IMR-90 (cell line): Measurements from ENCODE around the gene CIBAR2. TPM values are rescaled to one million over a fixed set of nuclear protein-coding genes. Genes with fewer than 3 reads are reported as not detected.

Experiments used
- ATAC-seq: fragments of 200-7000 bp; cut with Tn5 transposase; 2 replicates; pipeline ENCODE4 v1.9.1; 2020; ENCODE audit warnings: low read depth, mild to moderate bottlenecking, moderate library complexity
- BruUV-seq: library from RNA; stranded (reverse); fragments of 400-500 nt; replicated peaks from 2 replicates; lab custom pipeline; 2021; lab: Mats Ljungman, UMichigan
- CTCF ChIA-PET: fragments of 300-600 bp; formaldehyde crosslinking; extraction: SDS; loops from one replicate; lab custom pipeline; 2021; ENCODE audit warnings: antibody characterized with exemption; lab: Yijun Ruan, JAX
- POLR2A ChIA-PET: fragments of 300-600 bp; sonication (Branson Sonifier 250); formaldehyde crosslinking; loops from one replicate; lab custom pipeline; 2022; ENCODE audit warnings: antibody characterized with exemption; ENCODE audit not compliant: unreplicated experiment; lab: Charles Lee
- DNase-seq: peaks from one replicate; pipeline ENCODE4 v3.0.0; 2013
- H2AFZ ChIP-seq: replicated peaks from 2 replicates; pipeline ENCODE3; 2013; ENCODE audit warnings: low read length, mild to moderate bottlenecking; ENCODE audit not compliant: poor library complexity
- H2AK5ac ChIP-seq: 2 replicates; pipeline ENCODE4 v1.6.1; 2013; ENCODE audit warnings: low read depth, low read length, inconsistent platforms
- H2AK9ac ChIP-seq: replicated peaks from 2 replicates; pipeline ENCODE3; 2013; ENCODE audit warnings: mild to moderate bottlenecking, low read depth, low read length, moderate library complexity; ENCODE audit not compliant: poor library complexity
- H2BK120ac ChIP-seq: 2 replicates; pipeline ENCODE4 v1.6.1; 2013; ENCODE audit warnings: low read depth, low read length, inconsistent platforms
- H2BK15ac ChIP-seq: 3 replicates; pipeline ENCODE4 v1.6.1; 2013; ENCODE audit warnings: low read depth, low read length, inconsistent platforms
- H2BK20ac ChIP-seq: 2 replicates; pipeline ENCODE4 v1.6.1; 2013; ENCODE audit warnings: low read depth, mild to moderate bottlenecking, inconsistent platforms, low read length, moderate library complexity
- H2BK5ac ChIP-seq: 2 replicates; pipeline ENCODE4 v1.6.1; 2013; ENCODE audit warnings: mild to moderate bottlenecking, low read depth, low read length, inconsistent platforms; ENCODE audit not compliant: poor library complexity, severe bottlenecking
- H3K14ac ChIP-seq: replicated peaks from 2 replicates; pipeline ENCODE4 v1.6.1; 2013; ENCODE audit warnings: low read depth, low read length, inconsistent platforms
- H3K18ac ChIP-seq: 2 replicates; pipeline ENCODE4 v1.6.1; 2013; ENCODE audit warnings: low read depth, low read length, control low read depth
- H3K23ac ChIP-seq: 2 replicates; pipeline ENCODE4 v1.6.1; 2013; ENCODE audit warnings: low read depth, low read length, inconsistent platforms
- H3K27ac ChIP-seq: 2 replicates; pipeline ENCODE4 v1.5.1; 2013; ENCODE audit warnings: mild to moderate bottlenecking, control low read depth, low read length; ENCODE audit not compliant: insufficient read depth
- H3K27me3 ChIP-seq: 2 replicates; pipeline ENCODE4 v1.6.1; 2013; ENCODE audit warnings: low read length; ENCODE audit not compliant: control insufficient read depth, insufficient read depth
- H3K36me3 ChIP-seq: 2 replicates; pipeline ENCODE4 v1.6.1; 2013; ENCODE audit warnings: low read length, mixed read lengths; ENCODE audit not compliant: control insufficient read depth, insufficient read depth
- H3K4ac ChIP-seq: 2 replicates; pipeline ENCODE4 v1.6.1; 2013; ENCODE audit warnings: low read depth, low read length, inconsistent platforms
- H3K4me1 ChIP-seq: 2 replicates; pipeline ENCODE4 v1.6.1; 2013; ENCODE audit warnings: low read length, mixed read lengths; ENCODE audit not compliant: control insufficient read depth, insufficient read depth
- H3K4me2 ChIP-seq: 2 replicates; pipeline ENCODE4 v1.6.1; 2013; ENCODE audit warnings: low read depth, mild to moderate bottlenecking, control low read depth, low read length, moderate library complexity
- H3K4me3 ChIP-seq: 2 replicates; pipeline ENCODE4 v1.5.1; 2013; ENCODE audit warnings: low read depth, mild to moderate bottlenecking, control low read depth, low read length, moderate library complexity; ENCODE audit not compliant: insufficient read depth
- H3K56ac ChIP-seq: 2 replicates; pipeline ENCODE4 v1.6.1; 2013; ENCODE audit warnings: low read length, inconsistent platforms; ENCODE audit not compliant: insufficient read depth; ENCODE audit errors: extremely low read depth
- H3K79me1 ChIP-seq, 2 experiments: 2 replicates each; pipeline ENCODE4 v1.6.1; 2013; ENCODE audit warnings: low read length in 2 of 2, inconsistent platforms in 1 of 2, low read depth in 1 of 2
- H3K9ac ChIP-seq: 2 replicates; pipeline ENCODE4 v1.6.1; 2013; ENCODE audit warnings: low read depth, low read length, control low read depth
- H3K9me1 ChIP-seq: 2 replicates; pipeline ENCODE4 v1.6.1; 2013; ENCODE audit warnings: low read length, inconsistent platforms; ENCODE audit not compliant: insufficient read depth
- H3K9me3 ChIP-seq: 2 replicates; pipeline ENCODE4 v1.6.1; 2013; ENCODE audit warnings: low read length; ENCODE audit not compliant: control insufficient read depth, insufficient read depth
- H4K20me1 ChIP-seq: 2 replicates; pipeline ENCODE4 v1.6.1; 2013; ENCODE audit warnings: low read length, inconsistent platforms; ENCODE audit not compliant: insufficient read depth
- H4K5ac ChIP-seq: 2 replicates; pipeline ENCODE4 v1.6.1; 2013; ENCODE audit warnings: mild to moderate bottlenecking, low read depth, low read length, control low read depth
- H4K8ac ChIP-seq, 2 experiments: 2 replicates each; pipeline ENCODE4 v1.6.1; 2013; ENCODE audit warnings: low read depth in 2 of 2, low read length in 2 of 2, control low read depth in 1 of 2, inconsistent platforms in 1 of 2
- H4K91ac ChIP-seq: 2 replicates; pipeline ENCODE4 v1.6.1; 2013; ENCODE audit warnings: low read depth, low read length, inconsistent platforms; ENCODE audit not compliant: insufficient read depth
- BHLHE40 ChIP-seq: fragments of 150-350 bp; IDR thresholded peaks from 2 replicates; pipeline ENCODE4 v1.6.1; 2016; ENCODE audit warnings: mild to moderate bottlenecking, low read depth, low read length
- CTCF ChIP-seq: conservative IDR thresholded peaks from 2 replicates; pipeline ENCODE4 v1.5.1; 2012; ENCODE audit warnings: mild to moderate bottlenecking, low read depth, low read length, improper control_type of control experiment
- MAZ ChIP-seq: IDR thresholded peaks from 2 replicates; pipeline ENCODE4 v1.6.1; 2012; ENCODE audit warnings: low read depth, mild to moderate bottlenecking, low read length, improper control_type of control experiment, moderate library complexity, borderline replicate concordance
- MXI1 ChIP-seq: IDR thresholded peaks from 2 replicates; pipeline ENCODE4 v1.6.1; 2012; ENCODE audit warnings: low read depth, mild to moderate bottlenecking, low read length, moderate library complexity, borderline replicate concordance
- NFE2L2 ChIP-seq: fragments of 150-350 bp; IDR thresholded peaks from 2 replicates; pipeline ENCODE4 v1.6.1; 2016; ENCODE audit warnings: low read depth, mild to moderate bottlenecking, low read length
- POLR2A ChIP-seq: IDR thresholded peaks from 2 replicates; pipeline ENCODE4 v1.6.1; 2012; ENCODE audit warnings: mild to moderate bottlenecking, low read depth, low read length
- RCOR1 ChIP-seq: IDR thresholded peaks from 2 replicates; pipeline ENCODE4 v1.6.1; 2012; ENCODE audit warnings: mild to moderate bottlenecking, low read length, improper control_type of control experiment; ENCODE audit not compliant: insufficient replicate concordance
- WGBS, 2 experiments: methylation state at CpG; one replicate each; pipeline versions ENCODE4 v1.1.5 to v1.1.7; 2013; ENCODE audit warnings: missing lambda C conversion rate in 2 of 2; ENCODE audit not compliant: insufficient read length in 1 of 2; ENCODE audit errors: extremely low coverage in 2 of 2; 5-methylcytosine and 5-hydroxymethylcytosine counted together
- dilution Hi-C: fragments of 300-500 bp; cut with HindIII; formaldehyde crosslinking; loops from one replicate; pipeline ENCODE4 v1.14.3; 2018; ENCODE audit warnings: low sequenced_read_pairs; ENCODE audit not compliant: unreplicated experiment
- in situ Hi-C: fragments of 300-500 bp; cut with MboI; formaldehyde crosslinking; loops from 3 replicates; pipeline ENCODE4 v1.14.3; 2019; ENCODE audit warnings: low sequenced_read_pairs, inconsistent platforms, mixed read lengths
- intact Hi-C: fragments of 100-400 bp; cut with micrococcal nuclease; formaldehyde crosslinking; loops from 2 replicates; pipeline ENCODE4 v1.10.0; 2022
- polyA plus RNA-seq, 3 experiments: library from polyadenylated mRNA; depleted of rRNA; stranded (reverse); fragments of >200 nt; gene quantifications; 2 replicates each; pipeline ENCODE4 v1.2.3, GENCODE V29; 2012; ENCODE audit warnings: low replicate concordance in 1 of 3
- total RNA-seq: library from RNA; depleted of rRNA; stranded (reverse); fragments of >200 nt; gene quantifications from 2 replicates; pipeline ENCODE4 v1.2.3, GENCODE V29; 2012

The CIBAR2 gene
- total and polyA plus RNA-seq, 2 of the 4 experiments (the other 2 are of a cell fraction), result 0.18 to 0.24 TPM

GRCh38 chr16:85136213-85136701 is 24.0 kb upstream of the CIBAR2 start:
- H2BK20ac ChIP-seq, result peak overlapping the region; percentile 34; the same call in 1 of the 2 replicates
- H3K9me1 ChIP-seq, result peaks cover 18% of the 10 kb centered on the region; the same call in 1 of the 2 replicates
- H3K9me3 ChIP-seq, result no peaks in the 10 kb centered on the region
- no peak for ATAC-seq
- H3K36me3 ChIP-seq, result no peaks in the 10 kb centered on the region
- H2AK9ac ChIP-seq, result peak overlapping the region; percentile 91
- POLR2A ChIA-PET, result no interaction called here
- peak overlapping the region; percentile 84 for H2AFZ ChIP-seq
- CTCF ChIA-PET, result no interaction called here
- H2BK15ac ChIP-seq, result no peak overlapping the region; the same call in 2 of the 3 replicates
- H4K8ac ChIP-seq, result peak overlapping the region; percentile 71 to 94
- no TSS peak for BruUV-seq
- dilution Hi-C loops (no loop called here), intact Hi-C loops (no loop called here), in situ Hi-C loops (no loop called here)
- peak overlapping the region; percentile 78 for H3K14ac ChIP-seq
- H4K20me1 ChIP-seq, result no peaks in the 10 kb centered on the region
- H2AK5ac ChIP-seq, result peak overlapping the region; percentile 6; the same call in 1 of the 2 replicates
- peak overlapping the region; percentile 76 for H2BK120ac ChIP-seq
- H3K4ac ChIP-seq, result peak overlapping the region; percentile 58
- H3K4me3 ChIP-seq, result no peak overlapping the region
- WGBS, 2 experiments, result 61% methylated on average over 9 of the region's 12 CpGs; no CpG with 5 or more reads in 1 of the 2 experiments
- no peak overlapping the region for H3K4me2 ChIP-seq
- no peaks in the 10 kb centered on the region for H3K27me3 ChIP-seq
- no peak overlapping the region for H3K56ac ChIP-seq
- H3K23ac ChIP-seq, result peak overlapping the region; percentile 47
- peaks cover 17% of the 10 kb centered on the region for H3K4me1 ChIP-seq
- TF ChIP-seq NFE2L2 (no peak), POLR2A (no peak), BHLHE40 (no peak), CTCF (no peak), RCOR1 (no peak), MAZ (no peak; the same call in 1 of the 2 replicates), MXI1 (no peak)
- DNase-seq, result no peak
- peak overlapping the region; percentile 57 for H4K91ac ChIP-seq
- H3K79me1 ChIP-seq, result no peaks in the 10 kb centered on the region
- H3K18ac ChIP-seq, result peak overlapping the region; percentile 48
- 0 out of 2 replicates have a peak overlapping the region, but pooled peaks have one; percentile 30 for H3K9ac ChIP-seq
- no peak overlapping the region for H3K27ac ChIP-seq
- H2BK5ac ChIP-seq, result no peak overlapping the region
- peak overlapping the region; percentile 76 for H4K5ac ChIP-seq
